H9 (cell line): ENCODE results near the gene BCL11B. TPM values are rescaled to one million over a fixed set of nuclear protein-coding genes. Genes with fewer than 3 reads are reported as not detected.

Source experiments
- DNase-seq: peaks from one replicate; pipeline ENCODE4 v3.0.0-alpha.2; 2017
- H2AFZ ChIP-seq: one replicate; pipeline ENCODE4 v1.6.1; 2013; ENCODE audit warnings: mild to moderate bottlenecking, low read length, control low read depth, moderate library complexity
- H2AK5ac ChIP-seq: 2 replicates; pipeline ENCODE4 v1.6.1; 2013; ENCODE audit warnings: low read length, control low read depth, mixed read lengths; ENCODE audit not compliant: insufficient read length
- H2BK120ac ChIP-seq: one replicate; pipeline ENCODE4 v1.6.1; 2013; ENCODE audit warnings: low read depth, mild to moderate bottlenecking, low read length, control low read depth, inconsistent platforms; ENCODE audit not compliant: poor library complexity, severe bottlenecking
- H2BK12ac ChIP-seq: 2 replicates; pipeline ENCODE4 v1.6.1; 2013; ENCODE audit warnings: low read length, control low read depth, mixed read lengths, low read depth; ENCODE audit not compliant: insufficient read length
- H2BK15ac ChIP-seq: 2 replicates; pipeline ENCODE4 v1.6.1; 2013; ENCODE audit warnings: low read depth, low read length, control low read depth
- H2BK20ac ChIP-seq: one replicate; pipeline ENCODE4 v1.6.1; 2013; ENCODE audit warnings: low read depth, mild to moderate bottlenecking, low read length, control low read depth, inconsistent platforms; ENCODE audit not compliant: poor library complexity, severe bottlenecking
- H2BK5ac ChIP-seq: 2 replicates; pipeline ENCODE4 v1.6.1; 2013; ENCODE audit warnings: low read length, control low read depth, mixed read lengths; ENCODE audit not compliant: insufficient read length
- H3K14ac ChIP-seq: 2 replicates; pipeline ENCODE4 v1.6.1; 2013; ENCODE audit warnings: low read length, control low read depth; ENCODE audit not compliant: insufficient read depth
- H3K18ac ChIP-seq: 2 replicates; pipeline ENCODE4 v1.6.1; 2013; ENCODE audit warnings: low read depth, mild to moderate bottlenecking, mixed read lengths, low read length, control low read depth; ENCODE audit not compliant: insufficient read length
- H3K23ac ChIP-seq: 2 replicates; pipeline ENCODE4 v1.6.1; 2013; ENCODE audit warnings: low read length, control low read depth, mixed read lengths, low read depth; ENCODE audit not compliant: insufficient read length
- H3K23me2 ChIP-seq: 2 replicates; pipeline ENCODE4 v1.6.1; 2013; ENCODE audit warnings: low read depth, mild to moderate bottlenecking, mixed read lengths, low read length, control low read depth; ENCODE audit not compliant: insufficient read length, poor library complexity, severe bottlenecking
- H3K27ac ChIP-seq: 2 replicates; pipeline ENCODE4 v1.5.1; 2013; ENCODE audit warnings: low read length, control low read depth, mixed read lengths, low read depth; ENCODE audit not compliant: insufficient read length
- H3K27me3 ChIP-seq: 2 replicates; pipeline ENCODE4 v1.6.1; 2013; ENCODE audit warnings: low read length, control low read depth, inconsistent platforms; ENCODE audit not compliant: insufficient read depth
- H3K4ac ChIP-seq: 2 replicates; pipeline ENCODE4 v1.6.1; 2013; ENCODE audit warnings: low read depth, mild to moderate bottlenecking, control low read depth, inconsistent platforms, low read length, moderate library complexity
- H3K4me1 ChIP-seq: 2 replicates; pipeline ENCODE4 v1.6.1; 2013; ENCODE audit warnings: low read length, control low read depth, inconsistent platforms; ENCODE audit not compliant: insufficient read depth
- H3K4me2 ChIP-seq: 2 replicates; pipeline ENCODE4 v1.6.1; 2013; ENCODE audit warnings: low read length, control low read depth, mixed read lengths; ENCODE audit not compliant: insufficient read length, insufficient read depth
- H3K56ac ChIP-seq: 2 replicates; pipeline ENCODE4 v1.6.1; 2013; ENCODE audit warnings: low read depth, mild to moderate bottlenecking, mixed read lengths, low read length, control low read depth; ENCODE audit not compliant: insufficient read length
- H3K79me1 ChIP-seq: 2 replicates; pipeline ENCODE4 v1.6.1; 2013; ENCODE audit warnings: low read depth, mild to moderate bottlenecking, moderate library complexity, low read length, control low read depth, inconsistent platforms; ENCODE audit not compliant: insufficient read depth, poor library complexity, severe bottlenecking
- H3K79me2 ChIP-seq: 2 replicates; pipeline ENCODE4 v1.6.1; 2013; ENCODE audit warnings: low read length, control low read depth, inconsistent platforms; ENCODE audit not compliant: insufficient read depth
- H3K9ac ChIP-seq: 2 replicates; pipeline ENCODE4 v1.6.1; 2013; ENCODE audit warnings: low read length, control low read depth, mixed read lengths; ENCODE audit not compliant: insufficient read length; ENCODE audit errors: extremely low read depth
- H3K9me3 ChIP-seq: one replicate; pipeline ENCODE4 v1.6.1; 2013; ENCODE audit warnings: low read depth, low read length, inconsistent platforms; ENCODE audit not compliant: control insufficient read depth
- H3T11ph ChIP-seq: one replicate; pipeline ENCODE4 v1.6.1; 2013; ENCODE audit warnings: mild to moderate bottlenecking, low read length, control low read depth, inconsistent platforms
- H4K20me1 ChIP-seq: one replicate; pipeline ENCODE4 v1.6.1; 2013; ENCODE audit not compliant: control insufficient read depth, insufficient read length, insufficient read depth
- H4K5ac ChIP-seq: 2 replicates; pipeline ENCODE4 v1.6.1; 2013; ENCODE audit warnings: low read depth, mild to moderate bottlenecking, mixed read lengths, low read length, control low read depth; ENCODE audit not compliant: insufficient read length
- H4K8ac ChIP-seq: replicated peaks from 2 replicates; pipeline ENCODE4 v1.6.1; 2013; ENCODE audit warnings: low read length, control low read depth, mixed read lengths, low read depth; ENCODE audit not compliant: insufficient read length
- H4K91ac ChIP-seq: 2 replicates; pipeline ENCODE4 v1.6.1; 2013; ENCODE audit warnings: low read depth, mild to moderate bottlenecking, moderate library complexity, mixed read lengths, low read length, control low read depth; ENCODE audit not compliant: insufficient read length
- H3K27ac Mint-ChIP-seq, 3 experiments: 2 replicates in 2 of 3; 3 replicates in 1 of 3; pipeline ENCODE4 v1.8.0; 2020 to 2021; ENCODE audit warnings: mixed read lengths in 3 of 3, mild to moderate bottlenecking in 1 of 3, moderate library complexity in 1 of 3
- H3K27me3 Mint-ChIP-seq: 2 replicates; pipeline ENCODE4 v1.8.0; 2021; ENCODE audit warnings: low read depth, mild to moderate bottlenecking, moderate library complexity, mixed read lengths
- H3K36me3 Mint-ChIP-seq, 3 experiments: 2 replicates in 2 of 3; 3 replicates in 1 of 3; pipeline ENCODE4 v1.8.0; 2020 to 2021; ENCODE audit warnings: low read depth in 3 of 3, mixed read lengths in 3 of 3; ENCODE audit not compliant: insufficient read depth in 1 of 3
- H3K4me1 Mint-ChIP-seq, 2 experiments: 2 replicates each; pipeline ENCODE4 v1.8.0; 2020; ENCODE audit warnings: mixed read lengths in 2 of 2
- H3K4me3 Mint-ChIP-seq, 2 experiments: 2 replicates in 1 of 2; 3 replicates in 1 of 2; pipeline ENCODE4 v1.8.0; 2020 to 2021; ENCODE audit warnings: mild to moderate bottlenecking in 2 of 2, mixed read lengths in 2 of 2, moderate library complexity in 1 of 2
- H3K9me3 Mint-ChIP-seq, 2 experiments: 2 replicates in 1 of 2; 3 replicates in 1 of 2; pipeline ENCODE4 v1.8.0; 2020; ENCODE audit warnings: mild to moderate bottlenecking in 2 of 2, mixed read lengths in 2 of 2, moderate library complexity in 1 of 2
- CTCF ChIP-seq: fragments of 200-600 bp; sonication (generic); conservative IDR thresholded peaks from 3 replicates; pipeline ENCODE4 v1.8.0; 2021; ENCODE audit warnings: antibody characterized with exemption, mild to moderate bottlenecking
- WGBS: extraction: QIAGEN DNeasy Blood & Tissue Kit; methylation state at CpG from one replicate; pipeline ENCODE4 v1.1.7; 2013; ENCODE audit warnings: missing lambda C conversion rate, low lambda C conversion rate, mixed read lengths; ENCODE audit not compliant: insufficient read length; ENCODE audit errors: extremely low coverage; 5-methylcytosine and 5-hydroxymethylcytosine counted together
- total RNA-seq: library from RNA; stranded (reverse); gene quantifications from 2 replicates; pipeline ENCODE4 v1.2.1, GENCODE V29; 2021

Gene BCL11B
- total RNA-seq, 1 experiment from 2014 or later = 4.9 TPM

GRCh38 chr14:99164712-99165111 is 107.3 kb downstream of the BCL11B start:
- H3K27ac ChIP-seq = no peak overlapping the region
- no peak overlapping the region for H4K5ac ChIP-seq
- H4K91ac ChIP-seq = no peak overlapping the region
- no peaks in the 10 kb centered on the region for H3K4me1 ChIP-seq
- H2BK5ac ChIP-seq = no peak overlapping the region
- no peak overlapping the region for H2AK5ac ChIP-seq
- no peaks in the 10 kb centered on the region for H4K20me1 ChIP-seq
- H3K36me3 Mint-ChIP-seq = no peaks in the 10 kb centered on the region; a peak in 1 of 7 replicates
- H3K27me3 Mint-ChIP-seq = peaks cover 2% of the 10 kb centered on the region; the same call in 1 of the 2 replicates
- no peak overlapping the region for H2BK15ac ChIP-seq
- H3K56ac ChIP-seq = no peak overlapping the region
- H3K4me2 ChIP-seq = no peak overlapping the region
- H3K27me3 ChIP-seq = no peaks in the 10 kb centered on the region
- H3K79me2 ChIP-seq = no peaks in the 10 kb centered on the region
- no peak overlapping the region for H2AFZ ChIP-seq
- no peak for TF ChIP-seq CTCF
- no peak overlapping the region for H3K4me3 Mint-ChIP-seq
- no peaks in the 10 kb centered on the region for H3K79me1 ChIP-seq
- H2BK20ac ChIP-seq = no peak overlapping the region
- no peak overlapping the region for H3T11ph ChIP-seq
- H3K4me1 Mint-ChIP-seq = peaks cover 6% of the 10 kb centered on the region in 2 experiments
- H3K23me2 ChIP-seq = no peaks in the 10 kb centered on the region
- H4K8ac ChIP-seq = no peak overlapping the region
- no peak overlapping the region for H3K14ac ChIP-seq
- H3K9me3 Mint-ChIP-seq = no peaks in the 10 kb centered on the region
- H3K23ac ChIP-seq = no peak overlapping the region
- no peak for DNase-seq
- no peaks in the 10 kb centered on the region for H3K9me3 ChIP-seq
- no peak overlapping the region; a peak in 1 of 7 replicates for H3K27ac Mint-ChIP-seq
- H2BK120ac ChIP-seq = no peak overlapping the region
- no CpG with 5 or more reads among the region's 5 CpGs for WGBS
- H3K4ac ChIP-seq = no peak overlapping the region
- no peak overlapping the region for H3K18ac ChIP-seq
- no peak overlapping the region for H3K9ac ChIP-seq
- no peak overlapping the region for H2BK12ac ChIP-seq
